HCT116 (cell line): ENCODE results near the gene AUTS2.

Experiments
- ATF3 ChIP-seq: IDR thresholded peaks from 2 replicates; pipeline ENCODE4 v1.6.1; 2012
- CTCF ChIP-seq, 3 experiments: fragments of 200-600 bp in 1 of 3; sonication (generic) in 1 of 3; IDR thresholded peaks in 2 of 3; conservative IDR thresholded peaks in 1 of 3; 2 replicates each; pipeline ENCODE4 v1.5.1; 2012 to 2017; ENCODE audit warnings: low read depth in 2 of 3, low read length in 2 of 3, antibody characterized with exemption in 1 of 3, borderline replicate concordance in 1 of 3, control low read depth in 1 of 3, mild to moderate bottlenecking in 1 of 3, mixed read lengths in 1 of 3, mixed run types in 1 of 3, moderate library complexity in 1 of 3; ENCODE audit not compliant: insufficient read depth in 1 of 3
- REST ChIP-seq: IDR thresholded peaks from 2 replicates; pipeline ENCODE4 v1.6.1; 2012; ENCODE audit warnings: low read depth

- TF ChIP-seq REST (no peak), CTCF (IDR thresholded peaks at IDR 0.05 in 2 of 3, conservative IDR thresholded peaks at IDR 0.05 in 1 of 3; ENCODE audit: borderline replicate concordance in 1 of 3, insufficient read depth in 1 of 3, low read depth in 2 of 3, low read length in 2 of 3) (no peak), ATF3 (no peak)
Measured at GRCh38 chr7:70400829-70401380, 802.6 kb downstream of the AUTS2 start.
